OCI-LY3 (cell line): ENCODE data around the gene FUS.
"Not testable (repeated sequence)": the region's sequence is repeated elsewhere in the genome, so short reads cannot be mapped to it uniquely, and the experiment has no call there.

Experiments used
- H2AFZ ChIP-seq: fragments of 200-600, 300-600 bp; shearing (Covaris generic); 2 replicates; pipeline ENCODE4 v1.6.0; 2014; ENCODE audit warnings: antibody characterized with exemption, low read depth, low read length
- H3K27ac ChIP-seq: fragments of 200-600, 300-600 bp; sonication (generic); 2 replicates; pipeline ENCODE4 v1.5.1; 2014; ENCODE audit warnings: mild to moderate bottlenecking, low read length, moderate library complexity, mixed read lengths
- H3K27me3 ChIP-seq: fragments of 200-600, 300-600 bp; sonication (generic); 2 replicates; pipeline ENCODE4 v1.6.1; 2014; ENCODE audit warnings: low read depth, low read length, mixed read lengths
- H3K36me3 ChIP-seq: fragments of 200-600, 300-600 bp; sonication (generic); replicated peaks from 2 replicates; pipeline ENCODE3; 2014; ENCODE audit warnings: low read depth, low read length, mixed read lengths
- H3K4me1 ChIP-seq: fragments of 300-600, 200-600 bp; sonication (generic); 2 replicates; pipeline ENCODE4 v1.6.1; 2014; ENCODE audit warnings: low read length, mixed read lengths
- H3K4me2 ChIP-seq: fragments of 200-600, 300-600 bp; sonication (generic); 2 replicates; pipeline ENCODE4 v1.6.1; 2014; ENCODE audit warnings: low read length, mixed read lengths
- H3K4me3 ChIP-seq: fragments of 300-600, 200-600 bp; sonication (generic); 2 replicates; pipeline ENCODE4 v1.5.1; 2014; ENCODE audit warnings: antibody characterized with exemption, mild to moderate bottlenecking, low read length, moderate library complexity
- H3K79me2 ChIP-seq: fragments of 300-600, 200-600 bp; shearing (Covaris generic); 2 replicates; pipeline ENCODE4 v1.6.1; 2014; ENCODE audit warnings: mild to moderate bottlenecking, low read length, mixed read lengths
- H3K9ac ChIP-seq: fragments of 300-600, 200-600 bp; shearing (Covaris generic); 2 replicates; pipeline ENCODE4 v1.6.0; 2014; ENCODE audit warnings: mild to moderate bottlenecking, low read length, moderate library complexity
- H3K9me3 ChIP-seq: fragments of 200-600, 300-600 bp; shearing (Covaris generic); 2 replicates; pipeline ENCODE4 v1.6.1; 2014; ENCODE audit warnings: low read length, mixed read lengths; ENCODE audit not compliant: insufficient read depth
- H4K20me1 ChIP-seq: fragments of 200-600, 300-600 bp; sonication (generic); 2 replicates; pipeline ENCODE4 v1.6.1; 2016; ENCODE audit warnings: low read length, mixed read lengths; ENCODE audit not compliant: insufficient read depth
- CTCF ChIP-seq: fragments of 200-600, 300-600 bp; sonication (generic); IDR thresholded peaks from 2 replicates; pipeline ENCODE4 v1.5.1; 2014; ENCODE audit warnings: antibody characterized with exemption, low read length, low read depth
- EZH2phosphoT487 ChIP-seq: fragments of 200-600 bp; shearing (Covaris generic); IDR thresholded peaks from 2 replicates; pipeline ENCODE4 v1.6.1; 2018; ENCODE audit warnings: antibody characterized with exemption, mixed run types, low read depth

Gene FUS

GRCh38 chr16:31143011-31143693 is 36.8 kb upstream of the FUS start:
- Histone ChIP-seq H3K79me2 (no peaks in the 10 kb centered on the region), H3K9ac (peak overlapping the region; percentile 63), H3K4me1 (peaks cover 12% of the 10 kb centered on the region), H3K4me3 (peak overlapping the region; percentile 78), H3K36me3 (no peaks in the 10 kb centered on the region), H3K27me3 (peaks cover 7% of the 10 kb centered on the region), H3K4me2 (peak overlapping the region; percentile 87), H3K27ac (no peak overlapping the region; the same call in 1 of the 2 replicates), H4K20me1 (no peaks in the 10 kb centered on the region), H3K9me3 (no peaks in the 10 kb centered on the region), H2AFZ (0 out of 2 replicates have a peak overlapping the region, but pooled peaks have one; percentile 71)
- TF ChIP-seq CTCF (no peak), EZH2phosphoT487 (no peak)

- Histone ChIP-seq H3K27me3 (peaks cover 7% of the 10 kb centered on the region), H4K20me1 (no peaks in the 10 kb centered on the region), H3K4me2 (no peak overlapping the region), H3K27ac (no peak overlapping the region), H3K4me3 (no peak overlapping the region), H3K79me2 (no peaks in the 10 kb centered on the region), H3K9me3 (no peaks in the 10 kb centered on the region), H2AFZ (no peak overlapping the region), H3K9ac (no peak overlapping the region), H3K4me1 (peaks cover 12% of the 10 kb centered on the region), H3K36me3 (no peaks in the 10 kb centered on the region)
- TF ChIP-seq CTCF (no peak), EZH2phosphoT487 (no peak)
Observed at GRCh38 chr16:31143694-31144148, 36.2 kb upstream of the FUS start.

GRCh38 chr16:31144418-31144817 is 35.5 kb upstream of the FUS start:
- not testable (repeated sequence) for H3K4me2 ChIP-seq, H2AFZ ChIP-seq, H3K36me3 ChIP-seq, H3K79me2 ChIP-seq, H3K27me3 ChIP-seq, H3K27ac ChIP-seq, H3K9me3 ChIP-seq, H4K20me1 ChIP-seq, H3K4me3 ChIP-seq, H3K9ac ChIP-seq
- H3K4me1 ChIP-seq = peaks cover 12% of the 10 kb centered on the region

- H3K4me2 ChIP-seq = no peak overlapping the region
- no peaks in the 10 kb centered on the region for H3K9me3 ChIP-seq
- peaks cover 7% of the 10 kb centered on the region for H3K27me3 ChIP-seq
- TF ChIP-seq EZH2phosphoT487 (no peak), CTCF (no peak)
- H4K20me1 ChIP-seq = no peaks in the 10 kb centered on the region
- H3K79me2 ChIP-seq = no peaks in the 10 kb centered on the region
- H3K36me3 ChIP-seq = no peaks in the 10 kb centered on the region
- H3K4me1 ChIP-seq = peaks cover 12% of the 10 kb centered on the region
- H3K27ac ChIP-seq = no peak overlapping the region
- H2AFZ ChIP-seq = no peak overlapping the region
- H3K4me3 ChIP-seq = no peak overlapping the region
- H3K9ac ChIP-seq = no peak overlapping the region
Observed at GRCh38 chr16:31145398-31145990, 34.4 kb upstream of the FUS start.
